HepG2 (cell line): ENCODE results near the gene KRT82. TPM values are rescaled to one million over a fixed set of nuclear protein-coding genes. Genes with fewer than 3 reads are reported as not detected.

Experiments used
- ATAC-seq: fragments of 200-7000 bp; cut with Tn5 transposase; 3 replicates; pipeline ENCODE4 v1.9.1; 2020; ENCODE audit warnings: mild to moderate bottlenecking, moderate library complexity
- BruUV-seq: library from RNA; stranded (reverse); fragments of 400-500 nt; replicated peaks from 2 replicates; lab custom pipeline; 2021; lab: Mats Ljungman, UMichigan
- CTCF ChIA-PET: fragments of 300-600 bp; formaldehyde crosslinking; extraction: SDS; loops from one replicate; lab custom pipeline; 2021; ENCODE audit warnings: low total read pairs, inconsistent platforms, low intra/inter-chr PET ratio; lab: Yijun Ruan, JAX
- POLR2A ChIA-PET: fragments of 350-600 bp; sonication (Branson Sonifier 250); formaldehyde crosslinking; loops from one replicate; lab custom pipeline; 2020; ENCODE audit warnings: antibody characterized with exemption, inconsistent platforms; lab: Yijun Ruan, JAX
- DNase-seq: peaks from one replicate; pipeline ENCODE4 v3.0.0-alpha.2; 2015; ENCODE audit warnings: low spot score
- FAIRE-seq: peaks from 3 replicates; lab custom pipeline; 2011; peaks lifted over from hg19 to GRCh38; lab: Jason Lieb, UNC
- H2AFZ ChIP-seq: one replicate; pipeline ENCODE4 v1.6.1; 2011; ENCODE audit warnings: low read length, inconsistent platforms
- H3K27ac ChIP-seq: fragments of 300-600 bp; 3 replicates; pipeline ENCODE4 v1.8.0; 2011; ENCODE audit warnings: mixed run types, mild to moderate bottlenecking, mixed read lengths, low read length, inconsistent platforms; ENCODE audit not compliant: insufficient read depth; ENCODE audit errors: extremely low read length
- H3K27me3 ChIP-seq, 2 experiments: fragments of 200-600 bp in 1 of 2; 2 replicates in 1 of 2; 3 replicates in 1 of 2; pipeline versions ENCODE4 v1.6.0 to v1.8.0; 2011; ENCODE audit warnings: low read length in 2 of 2, mild to moderate bottlenecking in 2 of 2, moderate library complexity in 2 of 2, inconsistent platforms in 1 of 2; ENCODE audit not compliant: insufficient read depth in 2 of 2, control insufficient read depth in 1 of 2
- H3K36me3 ChIP-seq, 2 experiments: fragments of 200-600 bp in 1 of 2; replicated peaks in 1 of 2; 2 replicates in 1 of 2; 3 replicates in 1 of 2; pipeline versions ENCODE4 v1.5.1 to v1.8.0; 2011; ENCODE audit warnings: low read length in 2 of 2, inconsistent platforms in 1 of 2; ENCODE audit not compliant: insufficient read depth in 2 of 2, control insufficient read depth in 1 of 2
- H3K4me1 ChIP-seq: 2 replicates; pipeline ENCODE4 v1.5.1; 2012; ENCODE audit warnings: low read length, inconsistent platforms; ENCODE audit not compliant: insufficient read depth
- H3K4me2 ChIP-seq: 2 replicates; pipeline ENCODE4 v1.6.0; 2011; ENCODE audit warnings: low read depth, low read length, inconsistent platforms
- H3K4me3 ChIP-seq, 3 experiments: fragments of 200-600 bp in 1 of 3; sonication (generic), shearing (Covaris generic) in 1 of 3; replicated peaks in 1 of 3; 2 replicates each; pipeline ENCODE4 v1.5.1; 2011 to 2016; ENCODE audit warnings: low read length in 3 of 3, inconsistent platforms in 2 of 3, low read depth in 2 of 3, mild to moderate bottlenecking in 2 of 3, control low read depth in 1 of 3, mixed read lengths in 1 of 3; ENCODE audit not compliant: insufficient read depth in 1 of 3
- H3K79me2 ChIP-seq: one replicate; pipeline ENCODE4 v1.6.1; 2011; ENCODE audit warnings: low read length, inconsistent platforms; ENCODE audit not compliant: insufficient read depth
- H3K9ac ChIP-seq: 2 replicates; pipeline ENCODE4 v1.6.0; 2011; ENCODE audit warnings: mild to moderate bottlenecking, low read depth, low read length, inconsistent platforms; ENCODE audit not compliant: insufficient read depth
- H3K9me3 ChIP-seq: 2 replicates; pipeline ENCODE4 v1.5.1; 2012; ENCODE audit warnings: mild to moderate bottlenecking, low read length
- H4K20me1 ChIP-seq: 2 replicates; pipeline ENCODE4 v1.6.0; 2011; ENCODE audit warnings: inconsistent platforms, mild to moderate bottlenecking, low read length, moderate library complexity; ENCODE audit not compliant: insufficient read depth
- SP2 ChIP-seq: sonication (generic); formaldehyde crosslinking; IDR thresholded peaks from 2 replicates; pipeline ENCODE4 v1.5.1; 2020; ENCODE audit warnings: mild to moderate bottlenecking, missing genetic modification reagents
- WGBS: methylation state at CpG from one replicate; pipeline ENCODE4 v1.1.6; 2017; ENCODE audit warnings: low lambda C conversion rate; 5-methylcytosine and 5-hydroxymethylcytosine counted together
- in situ Hi-C: cut with HindIII; loops from 2 replicates; pipeline ENCODE4 v1.10.0; 2017; ENCODE audit warnings: low pct_unique_long_range_greater_than_20kb; ENCODE audit not compliant: extremely low pct_ligation_motif_present
- intact Hi-C: fragments of 100-400 bp; cut with micrococcal nuclease; formaldehyde crosslinking; loops from one replicate; pipeline ENCODE4 v1.10.0; 2022; ENCODE audit not compliant: unreplicated experiment
- polyA plus RNA-seq, 8 experiments: library from polyadenylated mRNA; depleted of rRNA in 3 of 8; stranded (reverse) in 7 of 8; unstranded in 1 of 8; fragments of >200 nt; fragmentation: Illumina TruSeq in 4 of 8; extraction: Trizol in 4 of 8; gene quantifications; 2 replicates each; pipeline versions ENCODE4 v1.2.1 to v1.2.3, GENCODE V29; 2011 to 2016; ENCODE audit warnings: low read depth in 4 of 8, missing spikeins in 1 of 8, mixed read lengths in 1 of 8; ENCODE audit not compliant: insufficient read depth in 1 of 8
- total RNA-seq, 5 experiments: library from RNA; depleted of rRNA; stranded (reverse); fragments of >200 nt; fragmentation: Illumina TruSeq; extraction: Trizol; gene quantifications; 2 replicates each; pipeline ENCODE4 v1.2.3, GENCODE V29; 2016; ENCODE audit warnings: low read depth in 1 of 5
- TF ChIP-seq, protein P1 (sequence below): fragments of 450-650 bp; IDR thresholded peaks from 2 replicates; pipeline ENCODE4 v1.6.1; 2016
- TF ChIP-seq, protein P2 (sequence below): sonication (generic); formaldehyde crosslinking; IDR thresholded peaks from 2 replicates; pipeline ENCODE4 v1.5.0; 2020; ENCODE audit warnings: mild to moderate bottlenecking, missing genetic modification reagents, borderline replicate concordance
- TF ChIP-seq, protein P3 (sequence below): sonication (generic); formaldehyde crosslinking; IDR thresholded peaks from 2 replicates; pipeline ENCODE4 v1.8.1; 2023; ENCODE audit warnings: missing genetic modification reagents, mild to moderate bottlenecking, borderline replicate concordance
- TF ChIP-seq, protein P4 (sequence below): sonication (generic); formaldehyde crosslinking; IDR thresholded peaks from 2 replicates; pipeline ENCODE4 v1.4.0; 2020; ENCODE audit warnings: missing genetic modification reagents
- TF ChIP-seq, protein P5 (sequence below), 2 experiments: fragments of 450-650 bp in 1 of 2; sonication (generic) in 1 of 2; formaldehyde crosslinking; IDR thresholded peaks; 2 replicates each; pipeline versions ENCODE4 v1.5.0 to v1.8.0; 2020 to 2022; ENCODE audit warnings: mild to moderate bottlenecking in 1 of 2, missing genetic modification reagents in 1 of 2

Gene KRT82
- total and polyA plus RNA-seq, 2 of the 13 experiments (the other 11 are each of a cell fraction or from before 2014, with no cell fraction given): not detected

DNA sequence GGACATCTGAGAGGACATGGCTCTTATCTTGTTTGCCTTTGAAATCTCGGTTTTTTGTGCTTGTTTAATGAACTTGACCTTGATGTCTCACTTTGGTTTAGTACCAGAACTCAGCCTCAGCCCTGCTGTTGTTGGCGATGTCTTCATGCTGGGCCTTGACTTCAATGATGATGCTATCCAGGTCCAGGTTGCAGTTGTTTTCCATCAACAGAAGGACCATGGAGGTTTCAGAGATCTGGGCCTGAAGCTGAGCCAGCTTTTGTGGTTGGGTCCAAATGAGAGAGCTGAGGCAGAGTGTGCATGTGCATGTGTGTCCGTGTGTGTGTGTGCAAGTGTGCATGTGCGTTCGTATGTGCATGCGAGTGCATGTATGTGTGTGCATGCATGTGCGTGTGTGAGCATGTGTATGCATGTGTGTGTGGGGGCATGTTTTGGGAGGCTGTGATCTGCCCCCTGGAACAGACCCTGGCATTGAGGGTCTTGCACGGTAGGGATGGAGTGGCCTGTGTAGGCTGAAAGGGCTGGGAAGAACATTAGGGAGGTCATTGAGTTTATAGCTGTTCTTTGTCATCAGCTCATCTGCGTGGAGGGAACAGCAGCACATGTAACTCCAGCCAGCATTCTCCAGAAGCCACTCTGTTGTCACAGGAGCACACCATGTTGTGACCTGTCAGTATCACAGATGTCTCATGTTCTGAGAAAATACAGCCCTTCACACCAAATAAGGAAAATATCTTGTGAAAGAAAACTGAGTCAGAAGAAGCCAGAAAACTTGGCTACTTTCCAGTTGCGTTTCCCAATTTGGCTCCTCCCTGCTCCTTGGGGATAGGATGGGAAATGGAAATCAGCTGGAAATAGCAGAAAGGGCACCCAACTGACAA lies 10.0 kb upstream of the KRT82 start:
- ATAC-seq (no peak), FAIRE-seq (no peak), DNase-seq (no peak)
- ChIA-PET POLR2A (no interaction called here), CTCF (no interaction called here)
- no peak overlapping the region for H3K4me2 ChIP-seq
- H4K20me1 ChIP-seq: no peaks in the 10 kb centered on the region
- no peak overlapping the region for H3K27ac ChIP-seq
- H3K4me1 ChIP-seq: no peaks in the 10 kb centered on the region
- no peak overlapping the region for H3K4me3 ChIP-seq
- no peaks in the 10 kb centered on the region for H3K36me3 ChIP-seq
- in situ Hi-C loops (no loop called here), intact Hi-C loops (loop anchor here (1.0 kb wide), 1 partner anchor 24 kb away; no protein-coding TSS in a partner anchor)
- TF ChIP-seq, protein P1, sequence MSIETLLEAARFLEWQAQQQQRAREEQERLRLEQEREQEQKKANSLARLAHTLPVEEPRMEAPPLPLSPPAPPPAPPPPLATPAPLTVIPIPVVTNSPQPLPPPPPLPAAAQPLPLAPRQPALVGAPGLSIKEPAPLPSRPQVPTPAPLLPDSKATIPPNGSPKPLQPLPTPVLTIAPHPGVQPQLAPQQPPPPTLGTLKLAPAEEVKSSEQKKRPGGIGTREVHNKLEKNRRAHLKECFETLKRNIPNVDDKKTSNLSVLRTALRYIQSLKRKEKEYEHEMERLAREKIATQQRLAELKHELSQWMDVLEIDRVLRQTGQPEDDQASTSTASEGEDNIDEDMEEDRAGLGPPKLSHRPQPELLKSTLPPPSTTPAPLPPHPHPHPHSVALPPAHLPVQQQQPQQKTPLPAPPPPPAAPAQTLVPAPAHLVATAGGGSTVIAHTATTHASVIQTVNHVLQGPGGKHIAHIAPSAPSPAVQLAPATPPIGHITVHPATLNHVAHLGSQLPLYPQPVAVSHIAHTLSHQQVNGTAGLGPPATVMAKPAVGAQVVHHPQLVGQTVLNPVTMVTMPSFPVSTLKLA: peak; percentile 90
- TF ChIP-seq, protein P2, sequence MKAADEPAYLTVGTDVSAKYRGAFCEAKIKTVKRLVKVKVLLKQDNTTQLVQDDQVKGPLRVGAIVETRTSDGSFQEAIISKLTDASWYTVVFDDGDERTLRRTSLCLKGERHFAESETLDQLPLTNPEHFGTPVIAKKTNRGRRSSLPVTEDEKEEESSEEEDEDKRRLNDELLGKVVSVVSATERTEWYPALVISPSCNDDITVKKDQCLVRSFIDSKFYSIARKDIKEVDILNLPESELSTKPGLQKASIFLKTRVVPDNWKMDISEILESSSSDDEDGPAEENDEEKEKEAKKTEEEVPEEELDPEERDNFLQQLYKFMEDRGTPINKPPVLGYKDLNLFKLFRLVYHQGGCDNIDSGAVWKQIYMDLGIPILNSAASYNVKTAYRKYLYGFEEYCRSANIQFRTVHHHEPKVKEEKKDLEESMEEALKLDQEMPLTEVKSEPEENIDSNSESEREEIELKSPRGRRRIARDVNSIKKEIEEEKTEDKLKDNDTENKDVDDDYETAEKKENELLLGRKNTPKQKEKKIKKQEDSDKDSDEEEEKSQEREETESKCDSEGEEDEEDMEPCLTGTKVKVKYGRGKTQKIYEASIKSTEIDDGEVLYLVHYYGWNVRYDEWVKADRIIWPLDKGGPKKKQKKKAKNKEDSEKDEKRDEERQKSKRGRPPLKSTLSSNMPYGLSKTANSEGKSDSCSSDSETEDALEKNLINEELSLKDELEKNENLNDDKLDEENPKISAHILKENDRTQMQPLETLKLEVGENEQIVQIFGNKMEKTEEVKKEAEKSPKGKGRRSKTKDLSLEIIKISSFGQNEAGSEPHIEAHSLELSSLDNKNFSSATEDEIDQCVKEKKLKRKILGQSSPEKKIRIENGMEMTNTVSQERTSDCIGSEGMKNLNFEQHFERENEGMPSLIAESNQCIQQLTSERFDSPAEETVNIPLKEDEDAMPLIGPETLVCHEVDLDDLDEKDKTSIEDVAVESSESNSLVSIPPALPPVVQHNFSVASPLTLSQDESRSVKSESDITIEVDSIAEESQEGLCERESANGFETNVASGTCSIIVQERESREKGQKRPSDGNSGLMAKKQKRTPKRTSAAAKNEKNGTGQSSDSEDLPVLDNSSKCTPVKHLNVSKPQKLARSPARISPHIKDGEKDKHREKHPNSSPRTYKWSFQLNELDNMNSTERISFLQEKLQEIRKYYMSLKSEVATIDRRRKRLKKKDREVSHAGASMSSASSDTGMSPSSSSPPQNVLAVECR (CRISPR knock-in tag): no peak
- TF ChIP-seq SP2 (CRISPR knock-in tag): no peak
- TF ChIP-seq, protein P3, sequence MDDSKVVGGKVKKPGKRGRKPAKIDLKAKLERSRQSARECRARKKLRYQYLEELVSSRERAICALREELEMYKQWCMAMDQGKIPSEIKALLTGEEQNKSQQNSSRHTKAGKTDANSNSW (CRISPR knock-in tag): no peak
- TF ChIP-seq, protein P4, sequence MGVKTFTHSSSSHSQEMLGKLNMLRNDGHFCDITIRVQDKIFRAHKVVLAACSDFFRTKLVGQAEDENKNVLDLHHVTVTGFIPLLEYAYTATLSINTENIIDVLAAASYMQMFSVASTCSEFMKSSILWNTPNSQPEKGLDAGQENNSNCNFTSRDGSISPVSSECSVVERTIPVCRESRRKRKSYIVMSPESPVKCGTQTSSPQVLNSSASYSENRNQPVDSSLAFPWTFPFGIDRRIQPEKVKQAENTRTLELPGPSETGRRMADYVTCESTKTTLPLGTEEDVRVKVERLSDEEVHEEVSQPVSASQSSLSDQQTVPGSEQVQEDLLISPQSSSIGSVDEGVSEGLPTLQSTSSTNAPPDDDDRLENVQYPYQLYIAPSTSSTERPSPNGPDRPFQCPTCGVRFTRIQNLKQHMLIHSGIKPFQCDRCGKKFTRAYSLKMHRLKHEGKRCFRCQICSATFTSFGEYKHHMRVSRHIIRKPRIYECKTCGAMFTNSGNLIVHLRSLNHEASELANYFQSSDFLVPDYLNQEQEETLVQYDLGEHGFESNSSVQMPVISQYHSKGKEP (CRISPR knock-in tag): no peak
- TF ChIP-seq, protein P5, sequence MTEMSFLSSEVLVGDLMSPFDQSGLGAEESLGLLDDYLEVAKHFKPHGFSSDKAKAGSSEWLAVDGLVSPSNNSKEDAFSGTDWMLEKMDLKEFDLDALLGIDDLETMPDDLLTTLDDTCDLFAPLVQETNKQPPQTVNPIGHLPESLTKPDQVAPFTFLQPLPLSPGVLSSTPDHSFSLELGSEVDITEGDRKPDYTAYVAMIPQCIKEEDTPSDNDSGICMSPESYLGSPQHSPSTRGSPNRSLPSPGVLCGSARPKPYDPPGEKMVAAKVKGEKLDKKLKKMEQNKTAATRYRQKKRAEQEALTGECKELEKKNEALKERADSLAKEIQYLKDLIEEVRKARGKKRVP (CRISPR knock-in tag; IDR thresholded peaks at IDR 0.05): no peak
- 43% methylated on average over 10 of the region's 10 CpGs for WGBS
- no peaks in the 10 kb centered on the region for H3K79me2 ChIP-seq
- no TSS peak for BruUV-seq
- no peaks in the 10 kb centered on the region for H3K9me3 ChIP-seq
- H3K9ac ChIP-seq: no peak overlapping the region
- no peaks in the 10 kb centered on the region; a peak in 1 of 5 replicates for H3K27me3 ChIP-seq
- no peak overlapping the region for H2AFZ ChIP-seq
